K562 (cell line): ENCODE results near the gene ROR2. TPM values are rescaled to one million over a fixed set of nuclear protein-coding genes. Genes with fewer than 3 reads are reported as not detected.

Experiments used
- ATAC-seq: fragments of 200-7000 bp; cut with Tn5 transposase; 3 replicates; pipeline ENCODE4 v1.9.1; 2020; ENCODE audit warnings: moderate library complexity
- BruUV-seq: library from RNA; stranded (reverse); fragments of 400-500 nt; replicated peaks from 2 replicates; lab custom pipeline; 2021; lab: Mats Ljungman, UMichigan
- CTCF ChIA-PET: fragments of 300-600 bp; formaldehyde crosslinking; extraction: SDS; loops from one replicate; lab custom pipeline; 2021; ENCODE audit warnings: low intra/inter-chr PET ratio; lab: Yijun Ruan, JAX
- POLR2A ChIA-PET: fragments of 300-600, 350-650 bp; sonication (Branson Sonifier 250); formaldehyde crosslinking; extraction: SDS; loops from one replicate; lab custom pipeline; 2021; ENCODE audit warnings: antibody characterized with exemption, inconsistent platforms; lab: Yijun Ruan, JAX
- DNase-seq, 4 experiments: peaks; one replicate each; pipeline versions ENCODE4 v3.0.0 to v3.0.0-alpha.2; 2011 to 2018; ENCODE audit warnings: low spot score in 3 of 4, mixed read lengths in 3 of 4; ENCODE audit errors: extremely low read depth in 1 of 4
- FAIRE-seq: peaks from 2 replicates; lab custom pipeline; 2011; peaks lifted over from hg19 to GRCh38; lab: Jason Lieb, UNC
- H2AFZ ChIP-seq: 2 replicates; pipeline ENCODE4 v1.6.0; 2011; ENCODE audit warnings: low read depth, low read length, control low read depth, inconsistent platforms
- H3K27ac ChIP-seq: fragments of 200-600 bp; 3 replicates; pipeline ENCODE4 v1.8.0; 2011; ENCODE audit warnings: low read depth, mild to moderate bottlenecking, control low read depth, inconsistent platforms, low read length, moderate library complexity, mixed read lengths; ENCODE audit errors: extremely low read depth
- H3K27me3 ChIP-seq, 2 experiments: fragments of 300-600 bp in 1 of 2; 2 replicates in 1 of 2; 3 replicates in 1 of 2; pipeline versions ENCODE4 v1.6.0 to v1.8.0; 2011; ENCODE audit warnings: inconsistent platforms in 2 of 2, low read length in 2 of 2, mild to moderate bottlenecking in 1 of 2, mixed read lengths in 1 of 2, moderate library complexity in 1 of 2; ENCODE audit not compliant: control insufficient read depth in 2 of 2, insufficient read depth in 2 of 2
- H3K36me3 ChIP-seq: fragments of 300-600 bp; 3 replicates; pipeline ENCODE4 v1.8.0; 2011; ENCODE audit warnings: mild to moderate bottlenecking, low read length, inconsistent platforms; ENCODE audit not compliant: control insufficient read depth, insufficient read depth
- H3K4me1 ChIP-seq, 2 experiments: fragments of 200-600 bp in 1 of 2; replicated peaks in 1 of 2; 2 replicates in 1 of 2; 3 replicates in 1 of 2; pipeline versions ENCODE4 v1.5.1 to v1.8.0; 2011; ENCODE audit warnings: inconsistent platforms in 2 of 2, low read length in 2 of 2, mild to moderate bottlenecking in 1 of 2, mixed read lengths in 1 of 2, moderate library complexity in 1 of 2; ENCODE audit not compliant: control insufficient read depth in 2 of 2, insufficient read depth in 2 of 2
- H3K4me2 ChIP-seq: 2 replicates; pipeline ENCODE4 v1.6.1; 2011; ENCODE audit warnings: low read length, control low read depth, inconsistent platforms, mixed read lengths; ENCODE audit not compliant: insufficient read depth
- H3K4me3 ChIP-seq: fragments of 200-600 bp; sonication (generic), shearing (Covaris generic); 2 replicates; pipeline ENCODE4 v1.5.1; 2016; ENCODE audit warnings: control low read depth, inconsistent platforms
- H3K79me2 ChIP-seq: fragments of 200-600 bp; 3 replicates; pipeline ENCODE4 v1.8.0; 2011; ENCODE audit warnings: low read length, inconsistent platforms; ENCODE audit not compliant: control insufficient read depth, insufficient read depth
- H3K9ac ChIP-seq, 2 experiments: 2 replicates each; pipeline versions ENCODE4 v1.6.0 to v1.6.1; 2011; ENCODE audit warnings: low read depth in 2 of 2, low read length in 2 of 2, control low read depth in 1 of 2, inconsistent platforms in 1 of 2, mild to moderate bottlenecking in 1 of 2, mixed read lengths in 1 of 2; ENCODE audit not compliant: insufficient read depth in 1 of 2
- H3K9me1 ChIP-seq: one replicate; pipeline ENCODE4 v1.6.0; 2011; ENCODE audit warnings: inconsistent platforms, mild to moderate bottlenecking, low read length, moderate library complexity; ENCODE audit not compliant: control insufficient read depth, insufficient read depth
- H3K9me3 ChIP-seq: replicated peaks from 2 replicates; pipeline ENCODE4 v1.5.1; 2011; ENCODE audit warnings: low read depth, low read length, inconsistent platforms; ENCODE audit not compliant: control insufficient read depth, insufficient read depth
- H4K20me1 ChIP-seq: replicated peaks from 2 replicates; pipeline ENCODE4 v1.6.1; 2011; ENCODE audit warnings: low read length, inconsistent platforms, mixed read lengths; ENCODE audit not compliant: control insufficient read depth, insufficient read depth
- ATF1 ChIP-seq, 2 experiments: fragments of 450-650 bp in 1 of 2; IDR thresholded peaks; 2 replicates each; pipeline ENCODE4 v1.6.1; 2016; ENCODE audit warnings: missing compliant biosample characterization in 1 of 2, missing genetic modification characterization in 1 of 2
- FOSL1 ChIP-seq: fragments of 200-800 bp; sonication (Bioruptor generic); conservative IDR thresholded peaks from 2 replicates; pipeline ENCODE4 v1.6.1; 2016; ENCODE audit warnings: missing genetic modification characterization, missing compliant biosample characterization
- MEIS2 ChIP-seq: fragments of 450-650 bp; IDR thresholded peaks from 2 replicates; pipeline ENCODE4 v1.6.1; 2014; ENCODE audit warnings: mild to moderate bottlenecking; ENCODE audit not compliant: partially characterized antibody
- NCOA2 ChIP-seq, 2 experiments: fragments of 450-650 bp; IDR thresholded peaks; 2 replicates each; pipeline ENCODE4 v1.6.1; 2018; ENCODE audit warnings: mild to moderate bottlenecking in 2 of 2, moderate library complexity in 1 of 2; ENCODE audit not compliant: partially characterized antibody in 2 of 2
- NFRKB ChIP-seq: fragments of 450-650 bp; IDR thresholded peaks from 2 replicates; pipeline ENCODE4 v1.6.1; 2016; ENCODE audit warnings: low read depth
- POLR3G ChIP-seq: IDR thresholded peaks from 2 replicates; pipeline ENCODE4 v1.6.1; 2011; ENCODE audit not compliant: insufficient read length, insufficient replicate concordance; ENCODE audit errors: extremely low read depth
- RAD51 ChIP-seq: fragments of 450-650 bp; IDR thresholded peaks from 2 replicates; pipeline ENCODE4 v1.7.1; 2016; ENCODE audit warnings: low read depth, mild to moderate bottlenecking, borderline replicate concordance
- SIN3A ChIP-seq, 2 experiments: fragments of 150-350 bp in 1 of 2; IDR thresholded peaks; 2 replicates each; pipeline ENCODE4 v1.6.1; 2011 to 2016; ENCODE audit warnings: borderline replicate concordance in 2 of 2, low read depth in 2 of 2, low read length in 2 of 2, mild to moderate bottlenecking in 2 of 2, moderate library complexity in 2 of 2; ENCODE audit not compliant: control insufficient read depth in 1 of 2
- STAT5A ChIP-seq: IDR thresholded peaks from 2 replicates; pipeline ENCODE4 v1.6.1; 2012; ENCODE audit warnings: low read length, inconsistent platforms, borderline replicate concordance
- ZNF174 ChIP-seq: fragments of 250-450 bp; sonication (Bioruptor Pico); IDR thresholded peaks from 2 replicates; pipeline ENCODE4 v1.4.0; 2020; ENCODE audit warnings: mild to moderate bottlenecking
- ZNF431 ChIP-seq: sonication (generic); formaldehyde crosslinking; IDR thresholded peaks from 2 replicates; pipeline ENCODE4 v1.8.0; 2022; ENCODE audit warnings: mild to moderate bottlenecking, missing genetic modification reagents
- ZNF668 ChIP-seq: fragments of 250-450 bp; sonication (Bioruptor Pico); IDR thresholded peaks from 2 replicates; pipeline ENCODE4 v1.8.0; 2022; ENCODE audit warnings: mild to moderate bottlenecking, inconsistent platforms
- WGBS: fragments of 100-300 bp; shearing (Covaris generic); methylation state at CpG from one replicate; pipeline ENCODE4 v1.1.6; 2016; ENCODE audit warnings: low coverage, mixed read lengths; ENCODE audit not compliant: insufficient coverage; ENCODE audit errors: missing lambda C conversion rate; 5-methylcytosine and 5-hydroxymethylcytosine counted together
- in situ Hi-C: fragments of 300-500 bp; cut with MboI; formaldehyde crosslinking; loops from 4 replicates; pipeline ENCODE4 v1.15.0; 2018; ENCODE audit warnings: inconsistent platforms, mixed read lengths
- intact Hi-C: fragments of 100-400 bp; cut with micrococcal nuclease; formaldehyde crosslinking; loops from 2 replicates; pipeline ENCODE4 v1.14.2; 2022
- polyA plus RNA-seq, 8 experiments: library from polyadenylated mRNA; depleted of rRNA in 4 of 8; stranded (reverse) in 5 of 8; unstranded in 3 of 8; fragments of >200 nt; fragmentation: Nextera tagmentation in 2 of 8; fragmentation: Illumina TruSeq in 1 of 8; extraction: Ambion mirVana in 2 of 8; extraction: Trizol in 1 of 8; gene quantifications; 2 replicates each; pipeline versions ENCODE4 v1.2.1 to v1.2.3, GENCODE V29; 2011 to 2014; ENCODE audit warnings: inconsistent platforms in 1 of 8, missing spikeins in 1 of 8
- total RNA-seq, 7 experiments: library from RNA; depleted of rRNA in 6 of 7; stranded (reverse); fragments of >200 nt in 6 of 7; fragmentation: Illumina TruSeq in 2 of 7; extraction: Trizol in 2 of 7; gene quantifications; 2 replicates each; pipeline versions ENCODE4 v1.2.1 to v1.2.3, GENCODE V29; 2011 to 2021; ENCODE audit warnings: low replicate concordance in 1 of 7
- TF ChIP-seq, protein P1 (sequence below): fragments of 450-650 bp; IDR thresholded peaks from 2 replicates; pipeline ENCODE4 v1.6.1; 2016
- TF ChIP-seq, protein P2 (sequence below), 2 experiments: fragments of 150-350 bp in 1 of 2; IDR thresholded peaks; 2 replicates each; pipeline ENCODE4 v1.6.1; 2012 to 2016; ENCODE audit warnings: low read depth in 2 of 2, low read length in 2 of 2, mild to moderate bottlenecking in 1 of 2, moderate library complexity in 1 of 2
- TF ChIP-seq, protein P3 (sequence below), 2 experiments: fragments of 200-800 bp in 1 of 2; sonication (Bioruptor generic) in 1 of 2; sonication (generic) in 1 of 2; formaldehyde crosslinking in 1 of 2; IDR thresholded peaks in 1 of 2; conservative IDR thresholded peaks in 1 of 2; 2 replicates each; pipeline versions ENCODE4 v1.5.0 to v1.6.1; 2016 to 2020; ENCODE audit warnings: missing compliant biosample characterization in 1 of 2, missing genetic modification characterization in 1 of 2, missing genetic modification reagents in 1 of 2

ROR2 gene
- total and polyA plus RNA-seq, 9 of the 15 experiments (the other 6 are each of a cell fraction or from before 2014, with no cell fraction given): 5.6 to 33.8 (median 15.3) TPM

DNA sequence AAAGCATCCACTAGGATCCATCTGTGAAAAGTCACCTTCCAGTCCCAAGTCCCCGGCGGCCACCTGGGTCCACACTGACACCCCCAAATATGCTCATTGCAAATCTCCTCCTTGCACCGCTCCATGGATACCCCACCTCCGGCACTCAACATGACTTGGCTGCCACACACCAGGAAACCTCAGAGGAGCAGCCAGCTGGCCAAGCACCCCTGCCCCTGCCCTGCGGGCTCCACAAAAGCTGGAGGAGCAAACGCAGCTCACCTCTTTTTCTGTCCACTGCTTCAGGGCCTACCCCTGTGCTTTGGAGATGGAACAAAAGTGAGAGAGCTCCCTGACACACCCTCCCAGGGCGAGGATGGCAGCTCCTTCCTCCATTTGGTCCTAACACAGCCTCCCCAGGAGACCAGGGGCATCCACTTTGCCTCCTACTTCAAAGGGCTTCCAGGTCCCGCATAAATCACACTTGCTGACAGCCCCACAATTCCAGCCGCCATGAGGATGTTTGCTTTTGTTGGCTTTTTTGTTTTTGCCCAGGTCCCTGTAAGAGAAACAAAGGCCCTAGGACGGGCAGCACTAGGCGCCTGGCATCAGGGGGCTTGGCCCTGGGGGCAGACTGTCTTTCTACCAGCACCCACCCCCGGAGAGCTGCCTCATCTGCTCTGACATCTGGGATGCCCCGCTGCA is 14.8 kb downstream of the ROR2 start:
- no peaks in the 10 kb centered on the region for H4K20me1 ChIP-seq
- ATAC-seq: no peak; the same call in 1 of the 3 replicates
- H3K9me3 ChIP-seq: peaks cover 12% of the 10 kb centered on the region; the same call in 1 of the 2 replicates
- BruUV-seq: no TSS peak
- FAIRE-seq: no peak
- 0 out of 3 replicates have a peak, but pooled peaks cover 3% of the 10 kb centered on the region for H3K36me3 ChIP-seq
- POLR2A ChIA-PET: interaction anchor here (0.6 to 4.0 kb wide), 7 partner anchors 11 to 122 kb away, joined by 3 to 27 read pairs (median 4); partner anchors contain the start of gene ROR2
- peaks cover 13 to 14% of the 10 kb centered on the region in 2 experiments for H3K4me1 ChIP-seq
- in situ Hi-C loops: no loop called here
- no peak overlapping the region for H2AFZ ChIP-seq
- H3K4me2 ChIP-seq: no peak overlapping the region; the same call in 1 of the 2 replicates
- 70% methylated on average over 13 of the region's 13 CpGs for WGBS
- H3K79me2 ChIP-seq: peaks cover 95% of the 10 kb centered on the region
- no peak overlapping the region for H3K4me3 ChIP-seq
- CTCF ChIA-PET: no interaction called here
- intact Hi-C loops: no loop called here
- H3K9me1 ChIP-seq: no peaks in the 10 kb centered on the region
- no peaks in the 10 kb centered on the region for H3K27me3 ChIP-seq
- no peak for DNase-seq
- peak overlapping the region; percentile 2 to 53; a peak in 3 of 4 replicates for H3K9ac ChIP-seq
- H3K27ac ChIP-seq: no peak overlapping the region
- TF ChIP-seq FOSL1 (no peak), RAD51 (no peak), NFRKB (no peak), MEIS2 (peak; percentile 73), ZNF174 (CRISPR knock-in tag) (no peak), ATF1 (CRISPR knock-in tag; IDR thresholded peaks at IDR 0.05) (no peak), ATF1 (tag; IDR thresholded peaks at IDR 0.05) (no peak), STAT5A (no peak), ZNF431 (CRISPR knock-in tag) (no peak), POLR3G (no peak), SIN3A (IDR thresholded peaks at IDR 0.05; ENCODE audit: borderline replicate concordance in 2 of 2, control insufficient read depth in 1 of 2, low read depth in 2 of 2, low read length in 2 of 2) (no peak), NCOA2 (IDR thresholded peaks at IDR 0.05; ENCODE audit: partially characterized antibody in 2 of 2) (no peak), ZNF668 (CRISPR knock-in tag) (no peak)
- TF ChIP-seq, protein P1, sequence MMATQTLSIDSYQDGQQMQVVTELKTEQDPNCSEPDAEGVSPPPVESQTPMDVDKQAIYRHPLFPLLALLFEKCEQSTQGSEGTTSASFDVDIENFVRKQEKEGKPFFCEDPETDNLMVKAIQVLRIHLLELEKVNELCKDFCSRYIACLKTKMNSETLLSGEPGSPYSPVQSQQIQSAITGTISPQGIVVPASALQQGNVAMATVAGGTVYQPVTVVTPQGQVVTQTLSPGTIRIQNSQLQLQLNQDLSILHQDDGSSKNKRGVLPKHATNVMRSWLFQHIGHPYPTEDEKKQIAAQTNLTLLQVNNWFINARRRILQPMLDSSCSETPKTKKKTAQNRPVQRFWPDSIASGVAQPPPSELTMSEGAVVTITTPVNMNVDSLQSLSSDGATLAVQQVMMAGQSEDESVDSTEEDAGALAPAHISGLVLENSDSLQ: peak; percentile 84
- TF ChIP-seq, protein P2, sequence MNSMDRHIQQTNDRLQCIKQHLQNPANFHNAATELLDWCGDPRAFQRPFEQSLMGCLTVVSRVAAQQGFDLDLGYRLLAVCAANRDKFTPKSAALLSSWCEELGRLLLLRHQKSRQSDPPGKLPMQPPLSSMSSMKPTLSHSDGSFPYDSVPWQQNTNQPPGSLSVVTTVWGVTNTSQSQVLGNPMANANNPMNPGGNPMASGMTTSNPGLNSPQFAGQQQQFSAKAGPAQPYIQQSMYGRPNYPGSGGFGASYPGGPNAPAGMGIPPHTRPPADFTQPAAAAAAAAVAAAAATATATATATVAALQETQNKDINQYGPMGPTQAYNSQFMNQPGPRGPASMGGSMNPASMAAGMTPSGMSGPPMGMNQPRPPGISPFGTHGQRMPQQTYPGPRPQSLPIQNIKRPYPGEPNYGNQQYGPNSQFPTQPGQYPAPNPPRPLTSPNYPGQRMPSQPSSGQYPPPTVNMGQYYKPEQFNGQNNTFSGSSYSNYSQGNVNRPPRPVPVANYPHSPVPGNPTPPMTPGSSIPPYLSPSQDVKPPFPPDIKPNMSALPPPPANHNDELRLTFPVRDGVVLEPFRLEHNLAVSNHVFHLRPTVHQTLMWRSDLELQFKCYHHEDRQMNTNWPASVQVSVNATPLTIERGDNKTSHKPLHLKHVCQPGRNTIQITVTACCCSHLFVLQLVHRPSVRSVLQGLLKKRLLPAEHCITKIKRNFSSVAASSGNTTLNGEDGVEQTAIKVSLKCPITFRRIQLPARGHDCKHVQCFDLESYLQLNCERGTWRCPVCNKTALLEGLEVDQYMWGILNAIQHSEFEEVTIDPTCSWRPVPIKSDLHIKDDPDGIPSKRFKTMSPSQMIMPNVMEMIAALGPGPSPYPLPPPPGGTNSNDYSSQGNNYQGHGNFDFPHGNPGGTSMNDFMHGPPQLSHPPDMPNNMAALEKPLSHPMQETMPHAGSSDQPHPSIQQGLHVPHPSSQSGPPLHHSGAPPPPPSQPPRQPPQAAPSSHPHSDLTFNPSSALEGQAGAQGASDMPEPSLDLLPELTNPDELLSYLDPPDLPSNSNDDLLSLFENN (IDR thresholded peaks at IDR 0.05; ENCODE audit: low read depth in 2 of 2, low read length in 2 of 2): no peak
- TF ChIP-seq, protein P3, sequence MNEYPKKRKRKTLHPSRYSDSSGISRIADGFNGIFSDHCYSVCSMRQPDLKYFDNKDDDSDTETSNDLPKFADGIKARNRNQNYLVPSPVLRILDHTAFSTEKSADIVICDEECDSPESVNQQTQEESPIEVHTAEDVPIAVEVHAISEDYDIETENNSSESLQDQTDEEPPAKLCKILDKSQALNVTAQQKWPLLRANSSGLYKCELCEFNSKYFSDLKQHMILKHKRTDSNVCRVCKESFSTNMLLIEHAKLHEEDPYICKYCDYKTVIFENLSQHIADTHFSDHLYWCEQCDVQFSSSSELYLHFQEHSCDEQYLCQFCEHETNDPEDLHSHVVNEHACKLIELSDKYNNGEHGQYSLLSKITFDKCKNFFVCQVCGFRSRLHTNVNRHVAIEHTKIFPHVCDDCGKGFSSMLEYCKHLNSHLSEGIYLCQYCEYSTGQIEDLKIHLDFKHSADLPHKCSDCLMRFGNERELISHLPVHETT (CRISPR knock-in tag; conservative IDR thresholded peaks at IDR 0.05 in 1 of 2, IDR thresholded peaks at IDR 0.05 in 1 of 2): no peak
